HG03135 (cell line): Measurements from ENCODE around the gene THBS2.
"Not testable (repeated sequence)": the region's sequence is repeated elsewhere in the genome, so short reads cannot be mapped to it uniquely, and the experiment has no call there.

Source experiments
- ATAC-seq: cut with Tn5 transposase; IDR thresholded peaks from one replicate; pipeline ENCODE4 v1.9.1; 2021; ENCODE audit warnings: mild to moderate bottlenecking, moderate library complexity; ENCODE audit not compliant: unreplicated experiment

The THBS2 gene

GRCh38 chr6:169212897-169213813 lies 40.5 kb downstream of the THBS2 start:
- peak; percentile 100 for ATAC-seq

GRCh38 chr6:169212436-169212835 lies 41.2 kb downstream of the THBS2 start:
- ATAC-seq: no peak

GRCh38 chr6:169211881-169212280 lies 41.8 kb downstream of the THBS2 start:
- no peak for ATAC-seq

GRCh38 chr6:169210611-169211010 lies 43.0 kb downstream of the THBS2 start:
- no peak for ATAC-seq

- ATAC-seq: no peak
These were observed 45.6 kb downstream of the THBS2 start for GRCh38 chr6:169208011-169208410.

- ATAC-seq: no peak
These were observed 46.2 kb downstream of the THBS2 start for GRCh38 chr6:169207482-169207881.

GRCh38 chr6:169205176-169206160 lies 48.2 kb downstream of the THBS2 start:
- ATAC-seq: no peak

GRCh38 chr6:169204167-169204566 lies 49.5 kb downstream of the THBS2 start:
- no peak for ATAC-seq

GRCh38 chr6:169201985-169202384 lies 51.7 kb downstream of the THBS2 start:
- ATAC-seq: no peak

- no peak for ATAC-seq
These were observed 52.6 kb downstream of the THBS2 start for GRCh38 chr6:169200893-169201514.

GRCh38 chr6:169199625-169200335 lies 53.9 kb downstream of the THBS2 start:
- ATAC-seq: no peak

- ATAC-seq: no peak
These were observed 54.8 kb downstream of the THBS2 start for GRCh38 chr6:169198885-169199284.

GRCh38 chr6:169197929-169198328 lies 55.7 kb downstream of the THBS2 start:
- ATAC-seq: not testable (repeated sequence)

- ATAC-seq: not testable (repeated sequence)
These were observed 57.4 kb downstream of the THBS2 start for GRCh38 chr6:169196279-169196678.

GRCh38 chr6:169194737-169195136 lies 58.9 kb downstream of the THBS2 start:
- no peak for ATAC-seq

- ATAC-seq: no peak
These were observed 62.7 kb downstream of the THBS2 start for GRCh38 chr6:169190970-169191369.

- no peak for ATAC-seq
These were observed 63.5 kb downstream of the THBS2 start for GRCh38 chr6:169190144-169190584.

- no peak for ATAC-seq
These were observed 64.0 kb downstream of the THBS2 start for GRCh38 chr6:169189686-169190085.

- ATAC-seq: no peak
These were observed 64.5 kb downstream of the THBS2 start for GRCh38 chr6:169189182-169189581.

- no peak for ATAC-seq
These were observed 65.2 kb downstream of the THBS2 start for GRCh38 chr6:169188475-169188874.
